ENCODE data around the gene MIER3.

The MIER3 gene

DNA sequence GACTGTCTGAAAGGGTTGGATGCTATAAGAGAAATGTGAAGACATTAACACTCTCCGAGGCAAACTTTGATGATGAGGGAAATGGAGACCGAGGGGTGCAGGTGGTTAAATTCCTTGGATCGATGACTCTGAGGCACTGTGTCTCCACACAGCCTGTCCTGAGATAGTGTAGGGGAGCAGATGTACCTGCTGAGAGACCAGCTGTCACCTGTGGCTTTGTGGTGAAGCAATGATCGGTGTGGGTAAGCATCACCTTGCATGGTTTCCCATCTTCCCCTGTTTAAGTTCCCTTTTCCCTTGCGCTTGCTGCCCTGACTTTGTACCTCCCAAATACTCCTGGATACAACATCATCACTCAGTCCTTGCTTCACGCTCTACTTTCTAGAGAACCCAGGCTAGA is 9.8 kb upstream of the MIER3 start:
- DNase-seq (ENCODE audit: low spot score) = no peak

DNA sequence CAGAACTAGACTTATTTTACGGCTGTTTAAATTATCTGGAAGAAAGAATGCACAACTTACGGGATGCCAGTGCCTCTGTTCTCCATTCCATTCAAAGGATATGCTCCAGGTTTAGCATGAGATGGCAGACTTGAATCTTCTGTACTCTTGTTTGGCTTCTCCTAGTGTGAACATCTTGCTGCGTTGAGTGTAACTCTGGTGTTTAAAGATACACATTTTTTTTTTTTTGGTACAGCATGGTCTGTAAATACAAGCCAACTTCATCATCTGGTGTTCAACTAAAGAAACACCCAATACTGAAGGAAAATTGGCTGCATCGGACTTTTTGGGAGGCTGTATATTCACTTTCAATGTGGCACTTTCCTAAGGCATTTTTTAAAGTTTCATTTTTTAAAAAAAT is 7.4 kb upstream of the MIER3 start:
- no peak for DNase-seq (ENCODE audit: low spot score)

- DNase-seq (ENCODE audit: low spot score) = no peak
These were observed 6.7 kb upstream of the MIER3 start for GRCh38 chr5:56958595-56958994.

GRCh38 chr5:56954262-56954661 is 2.3 kb upstream of the MIER3 start:
- no peak for DNase-seq (ENCODE audit: low spot score)

GRCh38 chr5:56951126-56951945 is 587 bp downstream of the MIER3 start:
- DNase-seq (ENCODE audit: low spot score) = peak; percentile 30

- DNase-seq (ENCODE audit: low spot score) = peak; percentile 57
These were observed 1.2 kb downstream of the MIER3 start for GRCh38 chr5:56950626-56951125.

DNA sequence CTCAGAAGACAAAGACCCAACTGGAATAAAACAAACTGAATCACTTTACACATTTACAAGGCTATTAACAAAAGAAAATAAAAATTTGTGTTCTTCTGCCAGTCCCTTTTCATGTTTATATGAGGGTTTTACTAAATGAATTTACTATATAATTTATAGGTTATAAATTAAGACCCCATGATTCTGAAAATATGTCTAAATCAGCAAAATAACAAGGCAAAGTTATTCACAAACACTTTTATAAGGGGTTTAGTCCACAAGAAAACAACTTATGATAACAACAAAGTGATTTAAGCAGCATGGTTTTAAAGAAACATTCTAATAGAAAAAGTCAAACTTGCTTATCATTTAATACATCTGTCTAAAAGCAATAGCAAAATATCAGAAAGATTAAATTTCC is 4.9 kb downstream of the MIER3 start:
- DNase-seq (ENCODE audit: low spot score) = no peak

DNA sequence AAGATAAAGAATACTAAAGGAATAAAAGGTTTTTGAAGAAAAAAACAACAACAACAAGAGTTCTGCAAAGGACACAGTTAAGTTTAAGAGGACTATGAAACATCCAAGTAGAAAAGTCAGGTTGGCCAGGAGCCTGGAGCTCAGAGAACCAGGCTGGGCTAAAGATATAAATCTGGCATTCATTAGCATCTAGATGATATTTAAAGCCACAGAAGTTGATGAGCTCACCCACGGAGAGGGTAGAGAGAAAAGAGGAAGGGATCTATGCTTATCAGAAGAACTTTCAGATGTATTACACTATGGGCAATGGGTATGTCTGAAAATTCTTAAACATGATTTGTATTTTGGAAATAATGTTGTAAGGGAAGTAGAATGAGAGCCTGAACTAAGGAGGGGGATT is 9.9 kb downstream of the MIER3 start:
- no peak for DNase-seq (ENCODE audit: low spot score)

DNA sequence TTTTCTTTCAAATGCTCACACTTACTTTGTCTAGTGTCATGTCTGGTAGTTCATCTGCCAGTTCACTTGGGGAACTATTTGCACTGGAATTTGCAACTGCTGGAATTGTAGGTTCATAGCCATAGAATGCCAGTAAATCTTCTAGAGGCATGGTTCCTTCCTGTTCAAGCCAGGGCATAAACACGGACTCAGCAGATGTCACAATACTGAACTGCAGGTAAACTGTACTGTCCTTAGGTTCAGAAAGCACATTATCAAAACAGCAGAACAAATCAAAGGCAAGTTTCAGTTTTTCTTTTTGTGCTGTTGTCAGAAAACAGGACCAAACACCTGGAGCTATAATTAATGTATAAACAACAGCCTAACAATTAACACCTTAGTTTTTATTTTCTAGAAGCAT is 13.1 kb downstream of the MIER3 start:
- no peak for DNase-seq (ENCODE audit: low spot score)

DNA sequence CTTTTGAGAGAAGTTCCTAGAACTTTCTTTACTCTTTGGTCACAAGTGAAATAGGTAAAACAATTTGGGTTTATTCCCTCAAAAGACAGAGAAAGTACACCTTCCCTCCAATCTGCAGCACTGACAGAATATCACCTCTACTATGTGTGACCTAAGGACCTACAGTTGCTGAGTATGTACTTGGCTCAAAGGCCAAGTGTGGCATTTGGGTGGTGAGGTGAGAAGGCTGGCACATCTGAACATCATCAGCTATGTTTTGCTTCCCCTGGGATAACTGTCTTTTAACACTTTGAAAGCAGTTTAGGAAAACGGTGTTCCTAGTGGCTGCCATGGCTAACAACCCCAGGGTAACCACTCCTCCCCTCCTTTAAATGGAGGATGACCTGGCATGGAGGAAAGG is 17.6 kb downstream of the MIER3 start:
- DNase-seq (ENCODE audit: low spot score) = no peak

- DNase-seq (ENCODE audit: low spot score) = no peak
These were observed 29.0 kb downstream of the MIER3 start for GRCh38 chr5:56922922-56923321.

DNA sequence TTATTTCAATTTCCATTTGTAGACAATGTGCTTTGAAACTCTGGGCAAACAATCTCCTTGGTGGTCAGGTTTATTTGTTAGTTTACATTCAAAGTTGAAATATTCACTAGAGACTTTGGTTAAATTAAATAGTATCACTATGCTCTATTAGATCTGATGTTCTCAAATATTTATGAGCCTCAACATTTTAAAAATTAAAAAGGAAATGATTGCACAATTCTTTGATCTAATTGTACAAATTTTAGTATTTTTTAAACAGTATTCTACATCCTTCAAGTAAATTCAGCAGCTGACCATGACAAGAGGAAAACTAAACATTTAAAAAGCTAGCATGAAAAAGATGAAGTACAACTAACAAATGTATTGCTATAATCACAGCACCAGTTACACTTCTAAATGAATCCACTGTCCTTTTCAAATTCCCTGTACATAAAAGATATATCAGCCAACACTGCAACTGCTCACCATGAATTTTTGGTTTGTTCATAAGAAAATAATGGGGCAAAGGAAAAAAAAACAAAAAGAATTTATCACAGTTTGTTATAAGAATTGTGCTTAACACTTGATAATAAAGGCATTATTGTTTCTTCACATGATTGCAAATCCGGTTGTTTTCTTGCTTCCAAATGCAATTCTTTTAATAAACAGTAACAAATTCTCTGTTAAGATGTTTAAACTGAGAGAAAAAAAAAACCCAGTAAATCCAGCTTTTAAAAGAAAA is 31.8 kb downstream of the MIER3 start:
- DNase-seq (ENCODE audit: low spot score) = no peak

DNA sequence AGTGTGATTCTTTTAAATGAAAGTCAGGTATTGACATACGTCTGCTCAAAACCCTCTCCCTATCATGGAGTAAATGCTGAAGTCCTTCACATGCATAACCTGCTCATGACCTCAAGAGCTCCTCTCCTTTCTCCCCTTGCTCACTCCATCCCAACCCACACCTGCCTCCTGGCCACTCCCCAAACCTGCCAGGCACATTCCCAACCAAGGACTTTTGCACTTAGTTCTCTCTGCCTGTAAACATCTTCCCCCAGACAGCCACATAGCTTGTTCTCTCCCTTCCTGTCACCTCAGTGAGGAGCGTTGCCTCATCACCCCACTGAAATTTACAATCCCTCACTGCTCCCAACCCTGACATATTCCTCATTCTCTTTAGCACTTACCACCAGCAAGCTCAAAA is 33.9 kb downstream of the MIER3 start:
- DNase-seq (ENCODE audit: low spot score) = no peak

- no peak for DNase-seq (ENCODE audit: low spot score)
These were observed 34.4 kb downstream of the MIER3 start for GRCh38 chr5:56917534-56917933.

DNA sequence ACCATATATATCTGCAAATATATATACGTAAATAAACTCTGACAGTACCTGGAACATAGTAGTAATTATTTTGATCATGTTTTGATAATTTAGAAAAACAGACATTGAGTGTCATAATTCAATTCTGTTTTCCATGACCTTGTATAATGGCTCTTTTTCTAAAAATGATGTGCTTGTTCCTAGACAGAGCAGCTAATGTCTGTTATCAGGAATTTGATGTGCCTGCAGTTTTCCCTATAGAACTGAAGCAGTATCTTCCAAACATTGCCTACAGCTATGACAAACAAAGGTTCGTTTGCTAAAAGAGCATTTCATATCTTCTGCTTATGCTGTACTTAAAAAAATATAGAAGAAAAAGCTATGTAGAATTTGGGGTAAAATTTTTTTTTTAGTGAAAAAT is 37.2 kb downstream of the MIER3 start:
- no peak for DNase-seq (ENCODE audit: low spot score)

DNA sequence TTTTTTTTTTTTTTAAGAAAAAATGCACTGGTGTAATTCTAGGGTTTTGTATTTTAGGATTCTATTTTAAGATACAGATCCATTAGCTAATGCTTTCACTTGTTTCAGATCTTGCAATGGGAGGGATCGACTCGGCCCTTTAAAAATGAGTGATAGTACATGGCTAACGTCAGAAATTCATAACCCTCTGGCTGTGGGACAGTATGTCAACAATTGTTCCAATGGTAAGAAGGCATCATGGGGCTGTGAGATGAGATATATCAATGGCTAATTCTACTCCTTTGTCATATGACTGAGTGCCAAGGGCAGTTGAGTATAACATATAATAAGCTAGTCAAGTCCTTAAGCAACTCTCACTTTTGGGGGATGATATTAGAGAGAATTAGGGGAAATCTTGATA is 38.2 kb downstream of the MIER3 start:
- no peak for DNase-seq (ENCODE audit: low spot score)

DNA sequence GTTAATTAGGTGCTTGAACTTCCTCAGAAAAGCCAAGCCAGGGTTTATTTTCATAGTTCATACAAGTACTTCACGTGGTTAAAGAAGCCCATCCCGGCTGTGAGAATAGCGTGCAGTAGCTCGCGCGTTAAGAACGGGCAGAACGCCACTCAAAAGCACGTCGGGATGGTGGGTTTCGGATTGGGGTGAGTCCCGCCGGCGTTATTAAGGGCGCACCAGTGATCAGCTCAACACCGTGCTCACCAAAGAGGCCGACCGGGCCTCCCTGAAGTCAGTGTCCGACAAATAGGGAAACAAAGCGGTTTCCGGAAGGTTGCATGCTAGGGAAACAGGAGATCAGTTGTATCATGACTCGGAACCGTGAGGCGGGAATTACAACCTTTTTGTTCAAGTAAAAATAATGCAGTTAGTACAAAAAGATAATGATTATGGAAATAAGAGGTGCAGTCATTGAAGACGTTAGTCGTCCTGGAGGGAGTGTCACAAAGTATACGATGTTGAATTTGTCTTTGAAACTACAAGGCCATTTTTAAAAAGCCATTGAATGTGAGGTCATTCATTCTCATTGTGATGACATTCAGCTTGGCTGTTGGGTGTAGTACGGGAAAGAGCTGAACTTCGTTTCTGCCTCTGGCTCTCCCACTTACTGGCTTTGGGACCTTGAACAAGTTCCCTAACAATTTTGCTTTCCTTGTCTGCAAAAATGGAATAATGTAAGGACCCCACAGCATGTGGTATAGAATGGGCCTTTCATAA is 41.5 kb downstream of the MIER3 start:
- no peak for DNase-seq (ENCODE audit: low spot score)

GRCh38 chr5:56909294-56910209 is 42.4 kb downstream of the MIER3 start, which contains the start of gene SETD9:
TSS of gene SETD9 (plus strand) at chr5:56909596. CDS start at chr5:56909646, 50 bp downstream.
- DNase-seq (ENCODE audit: low spot score) = peak; percentile 97

DNA sequence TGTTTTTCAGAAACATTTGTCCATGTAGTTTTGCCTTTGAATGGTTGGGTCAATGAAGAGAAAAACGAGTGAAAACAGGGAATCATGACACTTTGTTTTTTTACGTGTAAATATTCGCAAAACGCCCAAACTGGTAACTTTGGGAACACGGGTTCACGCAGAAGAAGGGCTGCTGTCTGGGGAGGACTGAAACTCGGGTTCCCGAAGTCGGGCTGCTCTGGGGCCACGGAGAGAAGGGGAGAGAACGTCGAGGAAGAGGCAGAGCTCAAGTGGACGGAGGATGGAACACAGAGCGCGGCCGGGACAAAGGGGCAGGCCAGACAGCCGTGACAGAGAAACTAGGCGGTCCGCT is 43.0 kb downstream of the MIER3 start:
- no peak for DNase-seq (ENCODE audit: low spot score)

GRCh38 chr5:56900858-56901578 is 50.9 kb downstream of the MIER3 start:
- DNase-seq (ENCODE audit: low spot score) = peak; percentile 27

DNA sequence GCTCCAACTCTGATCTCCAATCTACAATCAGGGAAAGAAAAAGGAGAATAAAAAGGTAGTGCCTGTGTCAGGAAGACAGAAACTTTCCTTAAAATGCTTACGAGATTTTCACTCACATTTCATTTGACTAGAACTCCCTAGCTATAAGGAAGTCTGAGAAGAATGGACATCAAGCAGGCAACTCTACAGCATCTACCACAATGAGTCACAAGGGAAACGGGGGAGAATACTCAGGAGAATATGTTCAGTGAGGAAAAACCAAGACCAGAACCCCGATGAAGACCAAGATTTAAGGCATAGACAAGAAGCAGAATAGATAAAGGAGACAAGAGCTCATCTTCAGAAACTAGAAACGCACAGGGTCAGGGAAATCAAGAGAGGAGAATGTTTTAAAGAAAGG is 51.5 kb downstream of the MIER3 start:
- DNase-seq (ENCODE audit: low spot score) = no peak

All from putamen (tissue), 1 donor.